Endothelial cell of umbilical vein (primary cell): Measurements from ENCODE around the gene ZNF366. TPM values are rescaled to one million over a fixed set of nuclear protein-coding genes. Genes with fewer than 3 reads are reported as not detected.

Source experiments
- BruUV-seq: library from RNA; stranded (reverse); fragments of 400-500 nt; replicated peaks from 2 replicates; lab custom pipeline; 2021; lab: Mats Ljungman, UMichigan
- CTCF ChIA-PET: fragments of 300-600, 350-600 bp; sonication (Branson Sonifier 250); formaldehyde crosslinking; loops from one replicate; lab custom pipeline; 2021; ENCODE audit warnings: antibody characterized with exemption, inconsistent platforms; lab: Charles Lee
- POLR2A ChIA-PET: fragments of 300-600, 350-600 bp; sonication (Branson Sonifier 250); formaldehyde crosslinking; loops from one replicate; lab custom pipeline; 2021; ENCODE audit warnings: antibody characterized with exemption, inconsistent platforms; lab: Charles Lee
- DNase-seq: peaks from one replicate; pipeline ENCODE4 v3.0.0-alpha.2; 2011; ENCODE audit warnings: low read depth, low spot score
- FAIRE-seq: peaks from 2 replicates; lab custom pipeline; 2011; peaks lifted over from hg19 to GRCh38; lab: Jason Lieb, UNC
- H2AFZ ChIP-seq: 2 replicates; pipeline ENCODE4 v1.6.0; 2012; ENCODE audit warnings: low read depth, low read length, control low read depth, inconsistent platforms
- H3K27ac ChIP-seq: 2 replicates; pipeline ENCODE4 v1.5.1; 2011; ENCODE audit warnings: low read depth, mild to moderate bottlenecking, control low read depth, low read length, moderate library complexity; ENCODE audit not compliant: insufficient read depth
- H3K27me3 ChIP-seq, 2 experiments: 2 replicates each; pipeline versions ENCODE4 v1.6.0 to v1.6.1; 2011; ENCODE audit warnings: low read length in 2 of 2, mixed read lengths in 1 of 2; ENCODE audit not compliant: control insufficient read depth in 2 of 2, insufficient read depth in 2 of 2
- H3K36me3 ChIP-seq, 2 experiments: 2 replicates in 1 of 2; 3 replicates in 1 of 2; pipeline ENCODE4 v1.5.1; 2011; ENCODE audit warnings: low read length in 2 of 2, mild to moderate bottlenecking in 1 of 2, moderate library complexity in 1 of 2; ENCODE audit not compliant: control insufficient read depth in 2 of 2, insufficient read depth in 2 of 2; ENCODE audit errors: extremely low read depth in 1 of 2
- H3K4me1 ChIP-seq: 3 replicates; pipeline ENCODE4 v1.5.1; 2011; ENCODE audit warnings: mild to moderate bottlenecking, low read length; ENCODE audit not compliant: control insufficient read depth, insufficient read depth; ENCODE audit errors: extremely low read depth
- H3K4me2 ChIP-seq: 2 replicates; pipeline ENCODE4 v1.6.1; 2011; ENCODE audit warnings: low read length, control low read depth, mixed read lengths; ENCODE audit not compliant: insufficient read depth
- H3K4me3 ChIP-seq, 3 experiments: fragments of 200-600 bp in 1 of 3; sonication (generic), shearing (Covaris generic) in 1 of 3; replicated peaks in 1 of 3; 2 replicates each; pipeline ENCODE4 v1.5.1; 2011 to 2016; ENCODE audit warnings: control low read depth in 3 of 3, low read length in 3 of 3, mild to moderate bottlenecking in 2 of 3, inconsistent platforms in 1 of 3, low read depth in 1 of 3, moderate library complexity in 1 of 3; ENCODE audit not compliant: insufficient read depth in 1 of 3
- H3K79me2 ChIP-seq: 2 replicates; pipeline ENCODE4 v1.6.0; 2012; ENCODE audit warnings: low read length, inconsistent platforms; ENCODE audit not compliant: control insufficient read depth, insufficient read depth
- H3K9ac ChIP-seq: replicated peaks from 2 replicates; pipeline ENCODE3; 2011; ENCODE audit warnings: low read length, control low read depth; ENCODE audit not compliant: insufficient read depth; ENCODE audit errors: extremely low read depth
- H3K9me1 ChIP-seq: replicated peaks from 3 replicates; pipeline ENCODE4 v1.6.0; 2011; ENCODE audit warnings: mild to moderate bottlenecking, low read length; ENCODE audit not compliant: control insufficient read depth, insufficient read depth; ENCODE audit errors: extremely low read depth
- H3K9me3 ChIP-seq: replicated peaks from 2 replicates; pipeline ENCODE4 v1.5.1; 2012; ENCODE audit warnings: low read length, inconsistent platforms; ENCODE audit not compliant: control insufficient read depth, insufficient read depth
- H4K20me1 ChIP-seq: replicated peaks from 2 replicates; pipeline ENCODE3; 2011; ENCODE audit warnings: mild to moderate bottlenecking, low read length; ENCODE audit not compliant: control insufficient read depth, insufficient read depth; ENCODE audit errors: extremely low read depth
- EZH2 ChIP-seq: IDR thresholded peaks from 2 replicates; pipeline ENCODE4 v1.6.1; 2012; ENCODE audit warnings: borderline replicate concordance, low read depth, mild to moderate bottlenecking, moderate library complexity, low read length, inconsistent platforms; ENCODE audit not compliant: severe bottlenecking
- FOS ChIP-seq: IDR thresholded peaks from 2 replicates; pipeline ENCODE4 v1.6.1; 2011; ENCODE audit warnings: mild to moderate bottlenecking, low read length, moderate library complexity, borderline replicate concordance; ENCODE audit not compliant: insufficient read depth
- GATA2 ChIP-seq: IDR thresholded peaks from 2 replicates; pipeline ENCODE4 v1.7.0; 2011; ENCODE audit warnings: low read depth, mild to moderate bottlenecking, moderate library complexity, mixed read lengths, low read length; ENCODE audit not compliant: insufficient read length, insufficient read depth
- JUN ChIP-seq: IDR thresholded peaks from 2 replicates; pipeline ENCODE4 v1.6.1; 2011; ENCODE audit warnings: borderline replicate concordance, low read depth; ENCODE audit not compliant: insufficient read length, insufficient read depth
- MAX ChIP-seq: IDR thresholded peaks from 2 replicates; pipeline ENCODE4 v1.6.1; 2011; ENCODE audit not compliant: insufficient read depth, insufficient read length
- MYC ChIP-seq: IDR thresholded peaks from one replicate; pipeline ENCODE4 v1.6.1; 2011; ENCODE audit warnings: mild to moderate bottlenecking, low read depth, low read length
- POLR2A ChIP-seq: IDR thresholded peaks from 2 replicates; pipeline ENCODE4 v1.6.1; 2012; ENCODE audit warnings: low read depth, mild to moderate bottlenecking, control low read depth, low read length
- dilution Hi-C: fragments of 300-500 bp; cut with MboI; formaldehyde crosslinking; loops from one replicate; pipeline ENCODE4 v1.15.0; 2019; ENCODE audit warnings: low sequenced_read_pairs; ENCODE audit not compliant: extremely low pct_ligation_motif_present
- intact Hi-C: fragments of 100-400 bp; cut with micrococcal nuclease; formaldehyde crosslinking; loops from one replicate; pipeline ENCODE4 v1.10.0; 2022
- polyA plus RNA-seq, 4 experiments: library from polyadenylated mRNA; depleted of rRNA in 3 of 4; stranded (reverse) in 3 of 4; unstranded in 1 of 4; fragments of >200 nt; gene quantifications; 2 replicates each; pipeline versions ENCODE4 v1.2.1 to v1.2.3, GENCODE V29; 2011 to 2012; ENCODE audit warnings: missing spikeins in 1 of 4
- total RNA-seq: library from RNA; stranded (reverse); gene quantifications from 2 replicates; pipeline ENCODE4 v1.2.3, GENCODE V29; 2021

The ZNF366 gene
- total and polyA plus RNA-seq, 2 donors (not counting 3 experiments of a cell fraction or from before 2014, with no cell fraction given) = 1.3 to 4.1 TPM

DNA sequence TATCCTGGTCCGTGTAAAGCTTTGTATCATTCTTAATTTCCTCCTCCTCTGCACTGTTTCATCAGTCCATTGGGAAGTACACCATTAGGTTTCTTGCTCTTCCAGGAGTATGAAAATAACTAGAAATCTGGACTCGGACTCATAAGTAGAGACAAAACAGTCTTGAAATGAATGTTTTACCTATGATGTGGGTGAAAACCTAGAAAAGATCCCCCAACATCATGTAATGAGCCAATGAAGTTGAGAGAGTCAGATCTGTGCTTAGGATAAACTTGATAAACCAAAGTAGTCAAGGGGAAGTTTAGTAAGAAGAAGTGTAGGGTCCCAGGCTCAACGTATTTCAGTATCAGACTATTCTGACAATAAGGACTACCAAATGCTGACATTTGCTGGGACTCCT is 25.2 kb downstream of the ZNF366 start:
- no peaks in the 10 kb centered on the region for H4K20me1 ChIP-seq
- no peak overlapping the region for H3K4me3 ChIP-seq
- H3K9me3 ChIP-seq = no peaks in the 10 kb centered on the region
- H3K27me3 ChIP-seq = no peaks in the 10 kb centered on the region
- dilution Hi-C loops (no loop called here), intact Hi-C loops (no loop called here)
- H3K4me2 ChIP-seq = no peak overlapping the region
- no peaks in the 10 kb centered on the region for H3K9me1 ChIP-seq
- H3K79me2 ChIP-seq = no peaks in the 10 kb centered on the region
- no peak overlapping the region for H3K9ac ChIP-seq
- TF ChIP-seq FOS = no peak
- TF ChIP-seq MYC = no peak
- no peak for TF ChIP-seq GATA2
- no peak for TF ChIP-seq POLR2A
- TF ChIP-seq MAX = no peak
- TF ChIP-seq EZH2 = no peak
- H3K36me3 ChIP-seq = no peaks in the 10 kb centered on the region
- ChIA-PET POLR2A (no interaction called here), CTCF (interaction anchor here (1.9 to 2.0 kb wide), 2 partner anchors 30 to 42 kb away, joined by 5 to 7 read pairs; no protein-coding TSS in a partner anchor)
- H3K4me1 ChIP-seq = peaks cover 32% of the 10 kb centered on the region
- H2AFZ ChIP-seq = no peak overlapping the region
- DNase-seq = no peak
- no TSS peak for BruUV-seq
- no peak for FAIRE-seq
- no peak overlapping the region for H3K27ac ChIP-seq

GRCh38 chr5:72480841-72481240 is 26.4 kb downstream of the ZNF366 start:
- Histone ChIP-seq H3K9me1 (no peaks in the 10 kb centered on the region), H3K4me2 (no peak overlapping the region), H3K79me2 (no peaks in the 10 kb centered on the region), H3K27me3 (no peaks in the 10 kb centered on the region), H3K36me3 (no peaks in the 10 kb centered on the region), H3K27ac (no peak overlapping the region), H3K9me3 (no peaks in the 10 kb centered on the region), H3K9ac (no peak overlapping the region), H2AFZ (no peak overlapping the region), H3K4me3 (no peak overlapping the region), H4K20me1 (no peaks in the 10 kb centered on the region), H3K4me1 (peaks cover 26% of the 10 kb centered on the region)
- ChIA-PET POLR2A (no interaction called here), CTCF (interaction anchor here (2.0 kb wide), 1 partner anchor 28 kb away, joined by 7 read pairs; no protein-coding TSS in a partner anchor)
- BruUV-seq = no TSS peak
- TF ChIP-seq POLR2A (no peak), JUN (no peak), GATA2 (no peak), EZH2 (no peak), MYC (no peak)
- dilution Hi-C loops = no loop called here
- intact Hi-C loops = no loop called here
- DNase-seq (no peak), FAIRE-seq (no peak)
